Rectal smooth muscle tissue (tissue), 1 donor: ENCODE data around the gene SRGAP2.
"Not testable (repeated sequence)": the region's sequence is repeated elsewhere in the genome, so short reads cannot be mapped to it uniquely, and the experiment has no call there.

Experiments used
- H3K27ac ChIP-seq: one replicate; pipeline ENCODE4 v1.7.0; 2013; ENCODE audit warnings: low read depth, low read length, inconsistent platforms
- H3K27me3 ChIP-seq: one replicate; pipeline ENCODE4 v1.7.0; 2013; ENCODE audit warnings: low read length; ENCODE audit not compliant: control insufficient read depth, insufficient read depth
- H3K36me3 ChIP-seq: one replicate; pipeline ENCODE4 v1.7.0; 2013; ENCODE audit warnings: low read length; ENCODE audit not compliant: control insufficient read depth, insufficient read depth
- H3K4me1 ChIP-seq: one replicate; pipeline ENCODE4 v1.7.0; 2013; ENCODE audit warnings: low read length; ENCODE audit not compliant: control insufficient read depth, insufficient read depth
- H3K4me3 ChIP-seq: one replicate; pipeline ENCODE4 v1.7.0; 2013; ENCODE audit warnings: low read length
- H3K9ac ChIP-seq: one replicate; pipeline ENCODE4 v1.7.0; 2013; ENCODE audit warnings: low read length

The SRGAP2 gene

DNA sequence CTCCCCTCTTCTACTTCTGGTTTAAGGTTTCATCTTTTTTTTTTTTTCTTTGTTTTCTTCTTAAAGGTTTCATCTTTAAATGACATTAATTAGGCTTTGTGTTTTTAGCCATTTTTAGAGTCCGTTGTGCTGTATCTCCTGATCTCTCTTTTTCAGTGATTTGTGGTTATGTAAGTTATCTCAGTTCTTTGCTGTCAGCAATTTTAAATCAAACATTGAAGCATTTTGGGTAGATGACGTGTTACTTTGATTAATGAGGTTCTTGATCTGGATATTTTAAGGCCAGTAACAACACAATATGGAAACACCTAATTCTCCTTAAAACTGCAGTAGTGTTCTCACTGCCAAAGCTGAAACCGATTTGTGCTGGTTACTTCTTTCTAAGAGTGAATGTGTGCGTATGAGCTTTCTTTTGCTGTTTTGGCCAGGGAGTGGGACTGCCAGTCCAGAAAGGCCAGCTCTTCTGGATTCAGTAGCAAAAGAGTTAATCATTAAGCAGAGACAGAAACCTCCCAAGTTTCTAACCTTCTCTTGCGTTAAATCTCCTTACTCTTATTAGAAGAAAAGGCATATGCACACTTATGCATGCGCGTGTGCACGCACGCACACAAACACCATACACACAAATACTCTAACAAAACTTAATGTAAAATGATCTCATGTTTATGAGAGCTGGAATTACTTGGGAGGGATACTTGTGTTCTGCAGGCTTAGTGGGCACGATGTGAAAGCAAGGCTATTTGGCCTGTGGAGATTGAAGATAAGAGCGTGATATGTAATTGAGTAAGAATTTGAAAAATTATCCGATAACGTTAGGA, 16.4 kb downstream of the SRGAP2 start:
- H3K27ac ChIP-seq, H3K27me3 ChIP-seq, H3K4me3 ChIP-seq, H3K4me1 ChIP-seq, H3K36me3 ChIP-seq, H3K9ac ChIP-seq: not testable (repeated sequence)

DNA sequence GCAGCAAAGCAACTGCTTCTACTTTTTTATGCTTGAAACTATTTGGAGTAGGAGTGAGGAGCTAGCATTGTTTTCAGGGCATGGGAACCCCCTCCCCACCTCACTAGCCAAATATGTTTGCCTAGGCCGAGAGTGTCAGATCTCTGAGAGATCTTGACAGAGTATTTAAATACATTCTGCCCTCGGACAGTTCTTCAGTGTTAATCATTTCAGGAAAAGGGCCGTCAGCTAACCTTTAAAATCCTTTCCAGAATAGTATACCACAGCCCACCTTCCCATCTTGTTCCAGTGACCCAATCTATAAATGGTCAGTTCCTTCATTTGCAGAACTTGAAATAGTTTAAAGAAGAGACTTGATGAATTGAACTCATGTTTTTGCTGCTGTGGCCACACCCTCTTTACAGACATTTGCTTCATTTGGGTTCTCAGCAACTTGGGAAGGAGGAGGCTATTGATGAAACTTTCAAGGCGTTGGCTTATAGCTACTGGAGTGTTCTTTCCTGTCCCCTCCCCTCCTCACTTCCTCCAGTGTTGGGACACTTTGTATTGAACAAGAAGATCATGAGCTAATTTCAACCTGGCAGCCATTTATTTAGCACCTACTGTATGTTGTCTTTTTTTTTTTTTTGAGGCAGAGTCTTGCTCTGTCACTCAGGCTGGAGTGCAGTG, 17.1 kb downstream of the SRGAP2 start:
- not testable (repeated sequence) for H3K27ac ChIP-seq, H3K4me3 ChIP-seq, H3K27me3 ChIP-seq

DNA sequence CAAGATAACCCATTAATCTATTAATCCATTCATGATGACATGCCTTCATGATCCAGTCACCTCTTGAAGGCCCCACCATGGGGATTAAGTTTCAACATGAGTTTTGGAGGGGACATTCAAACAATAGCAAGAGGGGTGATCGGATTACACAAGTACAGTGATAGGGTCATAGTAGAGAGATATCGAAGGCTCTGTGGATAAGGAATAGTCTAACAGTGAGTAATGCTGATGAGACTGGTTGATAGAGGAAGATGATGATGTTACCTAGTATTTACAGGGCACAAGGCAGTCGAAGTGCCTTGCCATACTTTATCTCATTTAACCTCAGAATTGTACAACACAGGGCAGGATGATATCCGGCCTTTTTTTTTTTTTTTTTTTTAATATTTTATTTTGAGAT, 18.2 kb downstream of the SRGAP2 start:
- H3K36me3 ChIP-seq, H3K4me3 ChIP-seq, H3K27me3 ChIP-seq, H3K27ac ChIP-seq, H3K9ac ChIP-seq, H3K4me1 ChIP-seq: not testable (repeated sequence)

More for the DNA sequence above, 17.1 kb downstream of the SRGAP2 start:
- H3K4me1 ChIP-seq, H3K9ac ChIP-seq, H3K36me3 ChIP-seq: not testable (repeated sequence)

DNA sequence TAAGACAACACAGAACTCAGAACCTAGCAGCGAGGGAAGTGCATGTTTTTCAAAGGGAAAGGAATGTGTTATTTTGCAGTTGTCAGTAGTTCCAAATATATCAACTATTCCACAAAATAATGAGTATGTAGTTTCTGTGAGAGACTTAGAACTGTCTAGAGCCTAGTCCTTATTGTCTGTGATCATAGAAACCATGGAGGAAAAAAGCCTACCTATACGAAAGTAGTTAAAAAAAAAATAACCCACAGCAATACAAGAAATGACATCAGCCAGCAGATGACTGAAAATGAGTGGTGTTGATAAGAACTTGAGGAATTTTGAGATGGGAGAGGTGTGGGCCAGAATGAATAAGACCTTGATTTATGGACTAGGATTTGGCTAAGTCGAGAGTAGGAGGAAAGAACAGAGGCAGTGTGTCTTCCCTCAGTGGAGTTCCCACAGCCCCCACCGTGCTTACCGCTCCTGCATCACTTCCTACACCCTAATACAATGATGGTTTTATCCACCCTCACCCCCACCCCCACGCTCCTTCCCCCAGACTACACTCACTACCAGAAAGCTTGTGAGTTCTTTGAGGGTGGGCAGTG, 20.9 kb downstream of the SRGAP2 start:
- not testable (repeated sequence) for H3K27ac ChIP-seq, H3K9ac ChIP-seq, H3K4me3 ChIP-seq, H3K4me1 ChIP-seq, H3K27me3 ChIP-seq, H3K36me3 ChIP-seq

DNA sequence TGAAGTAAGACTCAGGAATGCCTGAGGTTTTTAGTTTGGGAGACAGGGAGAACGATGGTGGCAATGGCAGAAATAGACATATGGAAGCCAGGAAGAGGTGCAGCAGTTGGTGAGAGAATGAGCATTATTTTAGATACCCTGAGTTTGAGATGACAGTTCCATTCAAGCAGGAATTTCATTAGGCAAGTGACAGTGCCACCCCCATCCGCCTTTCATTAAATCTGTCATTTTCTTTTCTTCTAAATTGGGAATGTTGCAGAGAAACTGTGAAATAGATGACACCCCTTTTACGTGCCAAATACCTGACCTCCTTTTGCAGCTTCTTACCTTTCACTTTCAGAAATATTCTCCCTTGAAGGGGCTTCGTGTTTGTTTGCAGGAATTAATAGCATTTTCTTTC, 22.0 kb downstream of the SRGAP2 start:
- H3K9ac ChIP-seq, H3K36me3 ChIP-seq, H3K27ac ChIP-seq, H3K27me3 ChIP-seq, H3K4me3 ChIP-seq, H3K4me1 ChIP-seq: not testable (repeated sequence)

DNA sequence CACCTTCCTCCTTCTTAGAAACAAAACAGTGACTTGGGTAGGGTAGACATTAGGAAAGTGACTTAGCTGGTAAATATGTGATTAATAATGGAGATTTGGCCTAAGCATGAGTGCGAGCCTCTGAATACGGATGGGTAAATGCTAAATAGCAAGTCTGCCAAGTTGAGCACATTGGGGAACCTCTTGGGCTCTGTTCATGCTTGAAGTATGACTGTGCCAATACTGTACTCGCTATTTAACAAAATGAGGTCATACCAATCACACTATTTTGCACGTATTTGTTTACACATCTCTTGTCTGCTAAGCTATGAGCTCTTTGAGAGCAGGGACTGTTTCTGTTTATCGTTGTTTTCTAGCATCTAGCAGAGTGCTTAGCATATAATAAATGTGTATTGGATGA, 23.5 kb downstream of the SRGAP2 start:
- not testable (repeated sequence) for H3K27me3 ChIP-seq, H3K9ac ChIP-seq, H3K36me3 ChIP-seq, H3K4me3 ChIP-seq, H3K4me1 ChIP-seq, H3K27ac ChIP-seq

DNA sequence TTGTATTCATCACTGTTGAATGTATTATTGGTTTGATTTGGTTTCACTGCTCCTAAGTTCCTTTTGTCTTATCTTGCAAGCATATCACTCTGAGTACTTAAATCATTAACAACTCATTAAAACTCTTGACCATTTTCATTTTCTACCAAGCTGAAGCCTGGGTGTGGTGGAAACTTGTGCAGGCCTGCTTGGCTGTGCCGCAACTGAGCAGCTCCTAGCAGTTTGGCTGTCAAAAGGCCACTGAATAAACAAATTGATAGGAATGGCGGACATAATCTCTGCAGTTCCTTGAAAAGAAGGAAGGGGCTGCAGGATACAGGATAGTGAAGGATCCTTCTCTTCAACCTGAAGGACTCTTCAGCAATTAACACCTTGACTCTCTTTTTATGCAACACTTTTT, 25.9 kb downstream of the SRGAP2 start:
- H3K27me3 ChIP-seq, H3K4me1 ChIP-seq, H3K9ac ChIP-seq, H3K4me3 ChIP-seq, H3K36me3 ChIP-seq, H3K27ac ChIP-seq: not testable (repeated sequence)

DNA sequence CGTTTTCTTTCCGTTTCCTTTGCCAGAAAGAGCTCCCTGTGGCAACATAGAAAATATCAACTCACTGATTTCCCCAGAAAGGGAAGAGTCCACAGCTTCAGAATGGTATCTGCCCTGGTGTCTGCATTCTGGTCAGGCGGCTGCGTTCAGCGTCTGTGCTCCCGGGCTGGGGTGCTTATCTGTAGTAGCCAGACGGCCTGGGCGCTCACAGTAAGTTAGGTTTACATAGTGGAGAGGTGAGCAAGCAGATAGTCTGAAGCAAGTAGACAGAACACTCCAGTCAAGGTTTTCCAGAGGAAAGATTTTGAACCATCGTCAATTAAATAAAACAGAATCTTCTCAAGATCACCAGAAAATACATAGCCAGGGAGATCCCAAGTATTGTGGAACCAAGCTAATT, 28.6 kb downstream of the SRGAP2 start:
- not testable (repeated sequence) for H3K4me3 ChIP-seq, H3K27ac ChIP-seq, H3K4me1 ChIP-seq, H3K27me3 ChIP-seq, H3K9ac ChIP-seq, H3K36me3 ChIP-seq

DNA sequence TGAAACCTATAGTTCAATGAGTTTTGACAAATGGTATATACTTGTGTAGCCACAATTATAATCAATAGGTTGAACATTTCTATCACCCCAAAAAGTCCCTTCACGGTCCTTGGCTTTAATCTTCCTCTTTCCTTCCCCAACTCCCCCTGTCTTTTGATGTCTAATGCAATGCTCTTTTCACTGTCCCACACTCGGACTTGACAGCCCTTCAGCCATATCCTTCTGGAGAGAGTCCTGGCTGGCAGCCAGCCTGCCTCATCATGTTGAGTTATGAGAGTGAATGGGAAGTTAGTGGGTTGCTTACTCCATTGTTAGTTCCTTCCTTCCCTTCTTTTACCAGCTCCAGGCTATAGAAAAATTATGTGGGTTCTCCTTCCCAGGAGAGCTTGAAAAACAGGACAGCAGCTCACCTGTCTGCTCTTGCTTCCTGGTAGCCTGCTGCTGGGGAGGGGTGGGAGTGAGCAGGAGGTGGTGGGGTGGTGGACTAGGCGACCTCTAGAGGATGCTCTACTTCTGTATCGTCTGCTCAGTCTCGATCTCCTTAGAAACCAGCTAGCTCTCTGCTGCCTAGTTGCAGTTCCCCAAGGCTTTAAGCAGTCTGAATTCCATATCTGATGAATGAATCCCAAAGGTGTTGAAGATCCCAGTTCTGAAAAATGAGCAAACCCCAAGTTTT, 29.8 kb downstream of the SRGAP2 start:
- not testable (repeated sequence) for H3K4me1 ChIP-seq, H3K27me3 ChIP-seq, H3K4me3 ChIP-seq, H3K36me3 ChIP-seq, H3K9ac ChIP-seq, H3K27ac ChIP-seq

DNA sequence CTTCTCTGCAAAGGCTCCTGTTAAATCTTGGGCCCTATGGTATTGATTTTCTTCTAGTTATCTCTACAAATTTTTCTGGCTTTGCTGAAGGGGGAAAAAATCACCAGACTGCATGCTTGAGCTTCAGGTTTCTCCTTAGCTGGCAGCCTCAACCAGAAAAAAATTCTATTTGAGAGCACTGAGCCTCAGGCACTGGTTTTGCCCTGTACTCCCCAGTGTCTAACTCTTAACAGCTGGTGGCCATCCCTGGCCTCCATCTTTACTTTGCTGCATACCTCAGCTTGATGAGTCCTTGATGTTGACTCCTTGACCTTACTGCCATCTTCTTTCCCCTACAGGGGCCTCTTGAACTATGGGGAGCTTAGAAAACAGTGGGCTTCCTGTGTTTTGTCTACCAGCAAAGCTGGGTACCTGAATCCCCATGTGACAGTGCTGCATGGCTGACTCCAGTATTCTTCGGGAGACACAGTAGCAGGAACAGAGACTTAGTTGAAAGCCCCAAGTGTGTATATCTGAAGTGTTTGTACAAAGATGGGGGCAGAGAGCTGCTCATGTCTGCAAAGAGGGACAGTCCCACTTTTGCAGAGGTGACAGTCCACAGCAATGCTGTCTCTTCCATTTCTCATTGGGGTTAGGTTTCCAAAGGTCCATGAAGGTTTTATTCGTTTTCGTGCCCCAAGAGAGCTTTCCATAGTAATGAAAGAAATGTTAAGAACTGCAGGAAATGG, 31.0 kb downstream of the SRGAP2 start:
- H3K9ac ChIP-seq, H3K27ac ChIP-seq, H3K27me3 ChIP-seq, H3K4me1 ChIP-seq, H3K36me3 ChIP-seq, H3K4me3 ChIP-seq: not testable (repeated sequence)

DNA sequence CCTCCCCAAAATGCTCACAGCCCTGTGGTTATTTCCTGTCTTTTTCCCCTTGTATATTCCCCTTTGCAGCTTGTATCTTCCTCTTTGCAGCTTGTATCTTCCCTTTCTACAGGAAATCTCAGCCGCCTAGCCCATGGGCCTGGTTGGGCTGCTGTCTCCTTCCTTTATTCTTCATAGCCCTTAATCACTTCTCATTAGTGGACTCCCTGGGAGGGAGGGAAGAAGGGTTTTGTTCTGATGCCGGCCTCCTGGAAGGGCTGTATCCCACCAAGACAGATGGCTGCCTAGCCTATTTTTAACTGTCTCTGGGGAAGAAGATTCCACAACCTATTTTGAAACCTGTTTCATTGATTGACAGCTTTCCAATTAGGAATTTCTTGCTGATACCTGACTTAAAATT, 31.8 kb downstream of the SRGAP2 start:
- not testable (repeated sequence) for H3K27me3 ChIP-seq, H3K27ac ChIP-seq, H3K9ac ChIP-seq, H3K4me3 ChIP-seq, H3K4me1 ChIP-seq, H3K36me3 ChIP-seq

DNA sequence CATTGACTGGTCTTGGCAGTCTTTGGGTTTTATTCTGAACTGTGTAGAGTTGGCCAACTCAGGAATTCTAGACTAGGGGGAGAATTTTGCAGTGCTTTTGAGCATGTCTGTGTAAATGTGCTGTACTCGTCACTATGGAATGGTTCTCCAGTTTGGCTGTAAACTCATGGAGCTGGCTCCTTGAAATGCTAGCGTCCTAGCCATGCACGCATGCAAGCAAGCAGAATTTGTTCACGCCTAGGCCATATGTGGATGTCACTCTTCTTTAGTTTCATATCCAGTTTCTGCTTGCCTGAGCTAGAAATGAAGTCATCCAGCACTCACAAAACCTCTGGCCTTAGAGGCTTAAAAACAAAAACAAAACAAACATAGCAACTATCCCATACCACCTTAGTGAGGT, 36.9 kb downstream of the SRGAP2 start:
- H3K27ac ChIP-seq: not testable (repeated sequence)

More for the DNA sequence above, 36.9 kb downstream of the SRGAP2 start:
- H3K4me1 ChIP-seq, H3K9ac ChIP-seq, H3K4me3 ChIP-seq, H3K36me3 ChIP-seq, H3K27me3 ChIP-seq: not testable (repeated sequence)
